ENCODE measurements around the gene MARS1.
"Not testable (repeated sequence)": the region's sequence is repeated elsewhere in the genome, so short reads cannot be mapped to it uniquely, and the experiment has no call there.

Gene MARS1

GRCh38 chr12:57487597-57488401 lies at the start of gene MARS1:
TSS of gene MARS1 (plus strand) at chr12:57488068. CDS start at chr12:57488091, 23 bp downstream.
- DNase-seq (ENCODE audit: low spot score) = peak; percentile 91
- peak; percentile 75 for FAIRE-seq

- FAIRE-seq (no peak), DNase-seq (ENCODE audit: low spot score) (no peak)
These were observed 49.5 kb upstream of the MARS1 start for GRCh38 chr12:57438400-57438799.

DNA sequence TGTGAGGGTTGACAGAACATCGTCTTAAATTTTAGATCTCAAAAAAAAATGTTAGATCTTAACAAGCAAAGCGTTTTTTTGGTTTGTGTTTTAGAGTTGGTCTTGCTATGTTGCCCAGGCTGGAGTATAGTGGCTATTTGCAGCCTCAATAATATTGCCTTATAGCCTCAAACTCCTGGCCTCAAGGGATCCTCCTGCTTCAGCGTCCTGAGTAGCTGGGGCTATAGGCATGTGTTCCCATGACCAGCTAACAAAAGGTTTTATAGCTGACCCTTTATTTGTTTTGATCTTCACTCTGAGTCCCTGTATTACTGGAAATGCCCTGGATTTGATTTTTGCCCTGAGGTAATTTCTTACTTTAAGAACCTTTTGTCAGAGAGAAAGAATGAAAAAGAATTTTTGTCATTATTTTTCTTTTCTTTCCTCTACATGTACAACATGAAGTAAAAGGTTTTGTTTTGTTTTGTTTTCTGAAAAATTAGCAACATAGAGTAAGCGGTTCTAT lies 48.1 kb upstream of the MARS1 start:
- FAIRE-seq = no peak
- DNase-seq (ENCODE audit: low spot score) = no peak

DNA sequence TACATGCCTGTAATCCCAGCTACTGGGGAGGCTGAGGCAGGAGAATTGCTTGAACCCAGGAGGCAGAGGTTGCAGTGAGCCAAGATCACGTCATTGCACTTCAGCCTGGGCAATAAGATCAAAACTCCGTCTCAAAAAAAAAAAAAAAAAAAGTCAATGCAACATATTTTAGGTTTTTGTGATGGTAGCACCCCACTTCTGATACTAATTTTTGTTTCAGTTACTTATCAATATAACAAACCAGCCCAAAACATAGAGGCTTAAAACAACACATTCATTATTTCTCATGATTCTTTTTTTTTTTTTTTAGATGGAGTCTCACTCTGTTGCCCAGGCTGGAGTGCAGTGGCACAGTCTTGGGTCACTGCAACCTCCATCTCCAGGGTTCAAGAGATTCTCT lies 46.5 kb upstream of the MARS1 start:
- FAIRE-seq; DNase-seq (ENCODE audit: low spot score): not testable (repeated sequence)

DNA sequence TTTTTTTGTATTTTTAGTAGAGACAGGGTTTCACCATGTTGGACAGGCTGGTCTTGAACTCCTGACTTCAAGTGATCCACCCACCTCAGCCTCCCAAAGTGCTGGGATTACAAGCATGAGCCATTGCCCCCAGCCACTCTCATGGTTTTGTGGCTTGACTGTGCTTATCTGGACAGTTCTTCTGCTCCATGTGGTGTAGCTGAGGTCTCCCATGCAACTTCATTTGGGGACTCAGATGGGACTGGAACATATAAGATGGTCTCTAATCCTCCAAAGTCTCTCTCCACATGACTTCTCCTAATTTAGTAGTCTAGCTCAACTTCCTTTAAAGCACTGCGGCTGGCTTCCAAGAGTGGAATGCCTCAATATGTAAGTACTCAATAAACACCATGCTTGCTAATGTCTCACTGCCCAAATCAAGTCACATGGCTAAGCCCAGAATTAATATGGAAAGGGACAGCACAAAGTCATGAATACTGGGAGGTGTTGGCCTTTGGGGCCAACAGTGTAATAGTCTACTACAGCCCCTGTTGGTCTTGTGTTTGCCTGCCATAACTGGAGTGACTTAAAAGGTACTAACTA lies 45.9 kb upstream of the MARS1 start:
- no peak for FAIRE-seq
- no peak for DNase-seq (ENCODE audit: low spot score)

- not testable (repeated sequence) for FAIRE-seq; DNase-seq (ENCODE audit: low spot score)
These were observed 43.5 kb upstream of the MARS1 start for GRCh38 chr12:57444337-57444736.

DNA sequence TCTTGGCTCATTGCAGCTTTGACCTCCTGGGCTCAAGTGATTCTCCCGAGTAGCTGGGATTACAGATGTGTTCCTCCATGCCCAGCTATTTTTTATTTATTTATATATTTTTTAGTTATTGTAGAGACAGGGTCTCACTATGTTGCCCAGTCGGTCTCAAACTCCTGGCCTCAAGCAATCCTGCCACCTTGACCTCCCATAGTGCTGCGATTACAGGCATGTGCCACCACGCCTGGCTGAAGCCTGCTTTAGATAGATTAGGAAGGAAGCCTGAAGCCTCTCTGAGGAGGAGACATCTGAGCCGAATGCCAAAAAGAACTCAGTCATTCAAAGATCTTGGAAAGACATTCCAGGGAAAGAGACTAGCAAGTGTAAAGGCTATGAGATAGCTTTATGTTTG lies 43.1 kb upstream of the MARS1 start:
- no peak for FAIRE-seq
- no peak for DNase-seq (ENCODE audit: low spot score)

DNA sequence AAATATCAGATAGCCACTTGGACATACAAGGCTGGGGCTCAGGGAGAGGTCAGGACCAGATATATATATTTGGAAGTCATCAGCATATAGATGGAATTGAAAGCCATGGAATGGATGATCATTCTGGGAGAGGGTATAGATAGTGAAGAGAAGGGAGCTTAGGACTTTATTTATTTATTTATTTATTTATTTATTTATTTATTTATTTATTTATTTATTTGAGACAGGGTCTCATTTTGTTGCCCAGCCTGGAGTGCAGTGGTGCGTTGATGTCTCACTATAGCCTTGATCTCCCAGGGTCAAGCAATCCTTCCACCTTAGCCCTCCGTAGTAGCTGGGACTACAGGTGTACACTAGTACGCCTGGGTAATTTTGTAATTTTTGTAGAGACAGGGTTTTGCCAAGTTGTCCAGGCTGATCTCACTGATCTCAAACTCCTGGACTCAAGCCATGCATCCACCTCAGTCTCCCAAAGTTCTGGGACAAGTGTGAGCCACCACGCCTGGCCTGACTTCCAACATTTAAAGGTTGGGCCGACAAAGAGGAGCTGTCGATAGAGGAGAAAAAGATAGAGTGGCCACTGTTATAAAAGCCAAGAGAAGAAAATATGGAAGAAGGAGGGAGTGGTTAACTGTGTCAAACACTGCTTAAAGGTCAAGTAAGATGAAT lies 41.4 kb upstream of the MARS1 start:
- FAIRE-seq = no peak
- no peak for DNase-seq (ENCODE audit: low spot score)

- FAIRE-seq = no peak
These were observed 39.2 kb upstream of the MARS1 start for GRCh38 chr12:57448669-57449068.

DNA sequence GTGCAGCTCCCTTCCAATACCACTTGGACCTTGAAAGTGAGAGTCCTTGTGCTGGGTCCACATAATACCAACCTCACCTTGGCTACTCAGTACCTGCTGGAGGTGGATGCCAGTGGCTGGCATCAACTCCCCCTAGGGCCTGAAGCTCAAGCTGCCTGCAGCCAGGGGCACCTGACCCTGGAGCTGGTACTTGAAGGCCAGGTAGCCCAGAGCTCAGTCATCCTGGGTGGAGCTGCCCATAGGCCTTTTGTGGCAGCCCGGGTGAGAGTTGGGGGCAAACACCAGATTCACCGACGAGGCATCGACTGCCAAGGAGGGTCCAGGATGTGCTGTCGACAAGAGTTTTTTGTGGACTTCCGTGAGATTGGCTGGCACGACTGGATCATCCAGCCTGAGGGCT lies 38.5 kb upstream of the MARS1 start:
- FAIRE-seq = no peak
- DNase-seq (ENCODE audit: low spot score) = no peak

More at GRCh38 chr12:57448669-57449068, 39.2 kb upstream of the MARS1 start:
- DNase-seq (ENCODE audit: low spot score) = no peak

GRCh38 chr12:57450057-57450456 lies 37.8 kb upstream of the MARS1 start:
- FAIRE-seq = no peak
- no peak for DNase-seq (ENCODE audit: low spot score)

DNA sequence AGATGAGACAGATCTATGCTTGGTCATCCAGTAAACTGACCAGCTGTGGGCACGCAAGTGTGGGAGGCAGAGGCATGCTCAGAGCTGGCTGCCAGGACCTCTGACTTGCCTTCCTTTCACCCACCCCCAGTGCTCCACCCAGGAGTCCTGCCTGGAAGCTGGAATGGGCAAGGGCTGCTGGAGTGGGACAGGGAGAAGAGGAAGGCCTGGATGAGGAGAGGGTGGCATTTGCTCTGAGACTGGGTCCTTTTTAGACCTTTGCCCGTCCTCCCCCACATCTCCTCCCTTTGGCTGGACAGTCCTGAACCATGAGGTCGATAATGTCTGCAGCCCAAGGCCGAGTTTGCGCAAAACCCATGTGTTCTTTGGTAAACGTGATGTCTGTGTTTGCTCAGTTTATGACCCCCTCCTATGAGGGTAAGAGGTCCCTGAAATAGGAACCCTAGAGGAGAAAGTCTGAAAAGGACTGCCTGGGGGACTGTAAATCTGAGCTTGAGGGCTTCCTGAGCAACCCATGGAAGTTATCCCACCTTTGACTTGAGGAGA lies 36.6 kb upstream of the MARS1 start:
- FAIRE-seq (no peak), DNase-seq (ENCODE audit: low spot score) (no peak)

- no peak for FAIRE-seq
- DNase-seq (ENCODE audit: low spot score) = no peak
These were observed 35.5 kb upstream of the MARS1 start for GRCh38 chr12:57452181-57452936.

- DNase-seq (ENCODE audit: low spot score) = peak; percentile 38
- FAIRE-seq = no peak
These were observed 34.8 kb upstream of the MARS1 start for GRCh38 chr12:57452937-57453509.

DNA sequence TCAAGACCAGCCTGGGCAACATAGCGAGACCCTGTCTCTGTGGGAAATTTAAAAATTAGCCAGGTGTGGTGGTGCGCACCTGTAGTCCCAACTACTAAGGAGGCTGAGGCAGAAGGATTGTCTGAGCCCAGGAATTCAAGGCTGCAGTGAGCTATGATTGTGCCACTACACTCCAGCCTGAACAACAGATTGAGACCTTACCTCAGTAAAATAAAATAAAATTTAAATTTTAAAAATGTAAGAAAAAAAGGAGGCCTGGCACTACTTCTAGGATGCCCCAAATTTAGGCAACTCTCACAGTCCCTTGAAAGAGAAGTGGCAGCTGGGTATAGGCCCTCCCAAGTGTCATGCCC lies 33.7 kb upstream of the MARS1 start:
- no peak for FAIRE-seq
- DNase-seq (ENCODE audit: low spot score) = no peak

DNA sequence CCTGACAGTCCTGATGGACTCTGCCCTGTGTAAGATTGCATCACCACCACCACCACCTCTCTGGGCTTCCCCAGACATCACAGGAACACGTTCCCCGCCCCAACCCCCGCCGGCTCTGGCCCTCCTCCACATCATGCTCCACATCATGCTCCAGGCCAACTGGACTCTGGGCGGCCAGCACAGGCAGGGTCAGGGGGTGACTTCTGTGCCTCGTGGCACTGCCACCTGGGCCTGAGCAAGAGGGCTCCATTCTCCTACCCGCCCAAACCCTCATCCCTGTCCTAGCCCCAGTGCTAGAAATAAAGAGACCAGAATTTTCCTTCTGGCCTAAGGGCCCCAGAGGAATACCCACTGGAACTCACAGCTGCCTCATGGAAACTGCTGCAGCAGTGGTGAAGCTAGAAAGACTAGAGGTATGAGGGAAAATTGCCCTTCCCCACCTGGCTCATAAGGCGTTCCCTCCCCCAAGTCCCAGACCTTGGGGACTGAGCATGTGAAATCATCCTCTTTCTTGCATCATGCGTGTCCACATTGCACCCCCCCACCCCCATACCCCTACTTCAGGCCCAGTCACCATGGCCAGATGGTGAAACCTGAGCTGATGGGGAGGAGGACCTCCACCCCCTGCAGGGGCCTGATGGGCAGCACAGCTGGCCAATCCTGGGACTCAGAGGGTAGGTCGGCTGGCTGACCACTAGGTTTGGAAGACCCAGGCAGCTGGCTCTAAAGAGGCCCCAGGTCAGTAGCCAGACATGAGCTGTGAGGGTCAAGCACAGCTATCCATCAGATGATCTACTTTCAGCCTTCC lies 33.1 kb upstream of the MARS1 start, which contains the start of gene INHBE:
INHBE (plus strand) TSS at position 742 of the 808 bp plus-strand sequence. CDS start 230 bp downstream, outside the sequence.
- DNase-seq (ENCODE audit: low spot score) (peak; percentile 47), FAIRE-seq (no peak)

DNA sequence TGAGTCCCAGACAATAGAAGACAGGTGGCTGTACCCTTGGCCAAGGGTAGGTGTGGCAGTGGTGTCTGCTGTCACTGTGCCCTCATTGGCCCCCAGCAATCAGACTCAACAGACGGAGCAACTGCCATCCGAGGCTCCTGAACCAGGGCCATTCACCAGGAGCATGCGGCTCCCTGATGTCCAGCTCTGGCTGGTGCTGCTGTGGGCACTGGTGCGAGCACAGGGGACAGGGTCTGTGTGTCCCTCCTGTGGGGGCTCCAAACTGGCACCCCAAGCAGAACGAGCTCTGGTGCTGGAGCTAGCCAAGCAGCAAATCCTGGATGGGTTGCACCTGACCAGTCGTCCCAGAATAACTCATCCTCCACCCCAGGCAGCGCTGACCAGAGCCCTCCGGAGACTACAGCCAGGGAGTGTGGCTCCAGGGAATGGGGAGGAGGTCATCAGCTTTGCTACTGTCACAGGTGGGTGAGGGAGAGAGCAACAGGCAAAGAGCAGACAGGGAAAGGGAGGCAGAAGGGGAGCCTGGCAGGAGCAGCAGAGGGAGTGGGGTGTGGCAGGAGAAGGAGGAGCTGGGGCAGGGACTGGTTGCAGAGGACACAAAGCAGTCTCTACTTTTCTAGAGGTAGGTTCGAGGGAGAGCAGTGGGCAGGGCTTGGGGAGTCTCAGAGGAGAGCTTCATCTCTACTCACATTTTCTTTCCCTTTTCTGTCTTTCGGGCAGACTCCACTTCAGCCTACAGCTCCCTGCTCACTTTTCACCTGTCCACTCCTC lies 32.3 kb upstream of the MARS1 start:
- no peak for FAIRE-seq
- DNase-seq (ENCODE audit: low spot score) = no peak

DNA sequence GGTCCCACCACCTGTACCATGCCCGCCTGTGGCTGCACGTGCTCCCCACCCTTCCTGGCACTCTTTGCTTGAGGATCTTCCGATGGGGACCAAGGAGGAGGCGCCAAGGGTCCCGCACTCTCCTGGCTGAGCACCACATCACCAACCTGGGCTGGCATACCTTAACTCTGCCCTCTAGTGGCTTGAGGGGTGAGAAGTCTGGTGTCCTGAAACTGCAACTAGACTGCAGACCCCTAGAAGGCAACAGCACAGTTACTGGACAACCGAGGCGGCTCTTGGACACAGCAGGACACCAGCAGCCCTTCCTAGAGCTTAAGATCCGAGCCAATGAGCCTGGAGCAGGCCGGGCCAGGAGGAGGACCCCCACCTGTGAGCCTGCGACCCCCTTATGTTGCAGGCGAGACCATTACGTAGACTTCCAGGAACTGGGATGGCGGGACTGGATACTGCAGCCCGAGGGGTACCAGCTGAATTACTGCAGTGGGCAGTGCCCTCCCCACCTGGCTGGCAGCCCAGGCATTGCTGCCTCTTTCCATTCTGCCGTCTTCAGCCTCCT lies 31.6 kb upstream of the MARS1 start:
- peak; percentile 27 for DNase-seq (ENCODE audit: low spot score)

More for the DNA sequence above, 31.6 kb upstream of the MARS1 start:
- FAIRE-seq = no peak
